HCT116 (cell line): Measurements from ENCODE around the gene TMEM123. TPM values are rescaled to one million over a fixed set of nuclear protein-coding genes. Genes with fewer than 3 reads are reported as not detected.

Experiments used
- ATAC-seq: fragments of 200-7000 bp; cut with Tn5 transposase; 2 replicates; pipeline ENCODE4 v1.9.1; 2020; ENCODE audit warnings: mild to moderate bottlenecking, moderate library complexity
- BruUV-seq: library from RNA; stranded (reverse); fragments of 400-500 nt; replicated peaks from 2 replicates; lab custom pipeline; 2021; lab: Mats Ljungman, UMichigan
- CTCF ChIA-PET: fragments of 300-600 bp; sonication (Branson Sonifier 250); formaldehyde crosslinking; loops from one replicate; lab custom pipeline; 2021; ENCODE audit warnings: antibody characterized with exemption; lab: Charles Lee
- POLR2A ChIA-PET: fragments of 300-600, 350-600 bp; sonication (Branson Sonifier 250); formaldehyde crosslinking; loops from one replicate; lab custom pipeline; 2021; ENCODE audit warnings: antibody characterized with exemption; lab: Charles Lee
- RAD21 ChIA-PET, 2 experiments: fragments of 300-600 bp; sonication (Branson Sonifier 250); formaldehyde crosslinking; loops; one replicate each; lab custom pipeline; 2023; ENCODE audit warnings: low total read pairs in 2 of 2; ENCODE audit not compliant: uncharacterized antibody in 2 of 2, unreplicated experiment in 2 of 2, low non-redundant PET in 1 of 2; lab: Charles Lee
- DNase-seq: peaks from one replicate; pipeline ENCODE4 v3.0.0-alpha.2; 2010; ENCODE audit warnings: low read depth, low spot score
- H2AFZ ChIP-seq: fragments of 200-600 bp; shearing (Covaris generic), sonication (generic); 2 replicates; pipeline ENCODE4 v1.6.1; 2017; ENCODE audit warnings: low read depth, mixed run types, mixed read lengths, antibody characterized with exemption, low read length; ENCODE audit not compliant: poor library complexity, severe bottlenecking
- H3K27ac ChIP-seq: 2 replicates; pipeline ENCODE4 v1.5.1; 2012; ENCODE audit warnings: low read depth, low read length
- H3K27me3 ChIP-seq: fragments of 200-600 bp; sonication (generic); 2 replicates; pipeline ENCODE4 v1.6.1; 2016; ENCODE audit warnings: mixed run types, low read length, mixed read lengths; ENCODE audit not compliant: insufficient read depth
- H3K36me3 ChIP-seq, 2 experiments: fragments of 200-500 bp in 1 of 2; fragments of 200-600 bp in 1 of 2; sonication (Bioruptor generic) in 1 of 2; sonication (generic) in 1 of 2; 2 replicates each; pipeline versions ENCODE4 v1.5.1 to v1.6.1; 2014 to 2016; ENCODE audit warnings: low read length in 2 of 2, inconsistent platforms in 1 of 2, mixed read lengths in 1 of 2, mixed run types in 1 of 2; ENCODE audit not compliant: insufficient read depth in 2 of 2, control insufficient read depth in 1 of 2
- H3K4me1 ChIP-seq, 2 experiments: fragments of 200-600 bp in 1 of 2; sonication (generic) in 1 of 2; 2 replicates each; pipeline versions ENCODE4 v1.5.1 to v1.6.1; 2012 to 2017; ENCODE audit warnings: low read length in 2 of 2, inconsistent platforms in 1 of 2, mild to moderate bottlenecking in 1 of 2, mixed read lengths in 1 of 2, mixed run types in 1 of 2, moderate library complexity in 1 of 2; ENCODE audit not compliant: insufficient read depth in 2 of 2, control insufficient read depth in 1 of 2
- H3K4me2 ChIP-seq: fragments of 200-600 bp; sonication (generic); 2 replicates; pipeline ENCODE4 v1.6.1; 2017; ENCODE audit warnings: mixed run types, low read length, mixed read lengths
- H3K4me3 ChIP-seq, 2 experiments: fragments of 200-600 bp in 1 of 2; sonication (generic) in 1 of 2; replicated peaks in 1 of 2; 2 replicates each; pipeline ENCODE4 v1.5.1; 2011 to 2016; ENCODE audit warnings: low read length in 2 of 2, control low read depth in 1 of 2, low read depth in 1 of 2, mild to moderate bottlenecking in 1 of 2, mixed read lengths in 1 of 2, mixed run types in 1 of 2
- H3K79me2 ChIP-seq: fragments of 200-600 bp; sonication (generic); 2 replicates; pipeline ENCODE4 v1.6.1; 2017; ENCODE audit warnings: mild to moderate bottlenecking, mixed run types, low read length, moderate library complexity, mixed read lengths; ENCODE audit not compliant: insufficient read depth
- H3K9ac ChIP-seq: fragments of 200-600 bp; sonication (generic); 2 replicates; pipeline ENCODE4 v1.6.1; 2016; ENCODE audit warnings: low read length, mixed read lengths
- H3K9me2 ChIP-seq: fragments of 200-600 bp; sonication (generic), shearing (Covaris generic); 2 replicates; pipeline ENCODE4 v1.6.1; 2017; ENCODE audit warnings: mixed run types, mild to moderate bottlenecking, moderate library complexity; ENCODE audit not compliant: insufficient read depth
- H3K9me3 ChIP-seq, 2 experiments: fragments of 200-500 bp in 1 of 2; fragments of 200-600 bp in 1 of 2; sonication (Bioruptor generic) in 1 of 2; sonication (generic) in 1 of 2; 2 replicates each; pipeline ENCODE4 v1.6.1; 2014 to 2017; ENCODE audit warnings: low read length in 2 of 2, mixed read lengths in 2 of 2, inconsistent platforms in 1 of 2, low read depth in 1 of 2, mild to moderate bottlenecking in 1 of 2, mixed run types in 1 of 2, moderate library complexity in 1 of 2; ENCODE audit not compliant: control insufficient read depth in 1 of 2, insufficient read depth in 1 of 2
- H4K20me1 ChIP-seq: fragments of 200-600 bp; sonication (generic), shearing (Covaris generic); 2 replicates; pipeline ENCODE4 v1.6.1; 2017; ENCODE audit warnings: mixed run types, mild to moderate bottlenecking, moderate library complexity; ENCODE audit not compliant: insufficient read depth
- ATF3 ChIP-seq: IDR thresholded peaks from 2 replicates; pipeline ENCODE4 v1.6.1; 2012
- CBX3 ChIP-seq: IDR thresholded peaks from 2 replicates; pipeline ENCODE4 v1.6.1; 2012; ENCODE audit warnings: low read depth
- CEBPB ChIP-seq: IDR thresholded peaks from 2 replicates; pipeline ENCODE4 v1.6.1; 2012; ENCODE audit warnings: low read depth
- EGR1 ChIP-seq: IDR thresholded peaks from 2 replicates; pipeline ENCODE4 v1.6.1; 2012; ENCODE audit warnings: low read depth
- EZH2 ChIP-seq: fragments of 200-600 bp; sonication (generic); IDR thresholded peaks from 2 replicates; pipeline ENCODE4 v1.6.1; 2017; ENCODE audit warnings: antibody characterized with exemption, mixed run types
- JUND ChIP-seq: IDR thresholded peaks from 2 replicates; pipeline ENCODE4 v1.6.1; 2012
- POLR2A ChIP-seq: IDR thresholded peaks from 2 replicates; pipeline ENCODE4 v1.7.0; 2011; ENCODE audit warnings: borderline replicate concordance; ENCODE audit not compliant: insufficient read depth, insufficient read length; ENCODE audit errors: extremely low read depth
- POLR2AphosphoS5 ChIP-seq: IDR thresholded peaks from 2 replicates; pipeline ENCODE4 v1.6.1; 2011; ENCODE audit warnings: mild to moderate bottlenecking, low read depth, low read length, moderate library complexity
- RAD21 ChIP-seq: IDR thresholded peaks from 2 replicates; pipeline ENCODE4 v1.6.1; 2012; ENCODE audit warnings: low read depth, mild to moderate bottlenecking
- SIN3A ChIP-seq: IDR thresholded peaks from 2 replicates; pipeline ENCODE4 v1.6.1; 2012; ENCODE audit warnings: low read depth
- SP1 ChIP-seq: IDR thresholded peaks from 2 replicates; pipeline ENCODE4 v1.6.1; 2012; ENCODE audit warnings: low read depth
- YY1 ChIP-seq: IDR thresholded peaks from 2 replicates; pipeline ENCODE4 v1.6.1; 2011; ENCODE audit warnings: low read length, low read depth, moderate library complexity, mild to moderate bottlenecking; ENCODE audit not compliant: insufficient replicate concordance; ENCODE audit errors: extremely low read depth
- ZBTB33 ChIP-seq: IDR thresholded peaks from 2 replicates; pipeline ENCODE4 v1.6.1; 2011; ENCODE audit warnings: mild to moderate bottlenecking, low read length, moderate library complexity; ENCODE audit not compliant: insufficient replicate concordance; ENCODE audit errors: extremely low read depth
- ZNF274 ChIP-seq: fragments of 200-500 bp; sonication (Bioruptor generic); IDR thresholded peaks from 2 replicates; pipeline ENCODE4 v1.6.1; 2014; ENCODE audit warnings: mild to moderate bottlenecking, low read depth, low read length, inconsistent platforms
- intact Hi-C: fragments of 100-400 bp; cut with micrococcal nuclease; formaldehyde crosslinking; loops from 2 replicates; pipeline ENCODE4 v1.10.0; 2022
- total RNA-seq: library from RNA; stranded (reverse); gene quantifications from one replicate; pipeline ENCODE4 v1.2.1, GENCODE V29; 2021; ENCODE audit not compliant: unreplicated experiment

TMEM123 gene
- total RNA-seq, 1 experiment from 2014 or later = 217 TPM

DNA sequence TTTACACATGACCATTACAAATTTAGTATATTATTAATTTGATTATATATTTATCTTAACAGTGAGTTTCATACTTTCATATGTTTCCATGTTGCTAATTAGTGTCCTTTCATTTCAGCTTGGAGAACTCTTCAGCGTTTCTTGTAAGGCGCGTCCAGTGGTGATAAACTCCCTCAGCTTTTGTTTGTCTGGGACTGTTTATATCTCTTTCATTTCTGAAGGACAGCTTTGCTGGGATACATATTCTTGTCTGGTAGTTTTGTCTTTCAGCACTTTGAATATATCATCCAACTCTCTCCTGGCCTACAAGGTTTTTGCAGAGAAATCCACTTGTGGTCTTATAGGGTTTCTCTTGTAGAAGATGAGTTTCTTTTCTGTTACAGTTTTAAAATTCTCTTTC lies 93.2 kb downstream of the TMEM123 start:
- Histone ChIP-seq H3K9ac (no peak overlapping the region), H2AFZ (no peak overlapping the region), H3K4me3 (no peak overlapping the region), H3K79me2 (peaks cover 56% of the 10 kb centered on the region), H3K9me3 (no peaks in the 10 kb centered on the region), H3K4me2 (no peak overlapping the region), H3K27me3 (no peaks in the 10 kb centered on the region), H3K36me3 (peaks cover 15 to 32% of the 10 kb centered on the region in 2 experiments), H3K4me1 (no peaks in the 10 kb centered on the region), H3K9me2 (no peaks in the 10 kb centered on the region), H4K20me1 (no peaks in the 10 kb centered on the region), H3K27ac (no peak overlapping the region)
- intact Hi-C loops = no loop called here
- ChIA-PET RAD21 (no interaction called here), POLR2A (no interaction called here), CTCF (interaction anchor here (1.1 kb wide), 2 partner anchors 18 to 254 kb away, joined by 3 to 4 read pairs; no protein-coding TSS in a partner anchor)
- TF ChIP-seq YY1 = no peak
- no peak for TF ChIP-seq ZBTB33
- TF ChIP-seq ATF3 = no peak
- TF ChIP-seq POLR2AphosphoS5 = no peak
- no peak for TF ChIP-seq POLR2A
- no peak for TF ChIP-seq ZNF274
- no peak for ATAC-seq
- DNase-seq = no peak
- no TSS peak for BruUV-seq

- intact Hi-C loops = no loop called here
- DNase-seq = no peak
- RAD21 ChIA-PET = no interaction called here
- Histone ChIP-seq H3K27ac (no peak overlapping the region), H4K20me1 (no peaks in the 10 kb centered on the region), H3K4me1 (no peaks in the 10 kb centered on the region), H3K4me2 (no peak overlapping the region), H3K27me3 (no peaks in the 10 kb centered on the region), H2AFZ (no peak overlapping the region), H3K9me2 (no peaks in the 10 kb centered on the region), H3K4me3 (no peak overlapping the region), H3K9me3 (no peaks in the 10 kb centered on the region), H3K36me3 (peaks cover 4 to 30% of the 10 kb centered on the region in 2 experiments; a peak in 3 of 4 replicates), H3K9ac (no peak overlapping the region), H3K79me2 (peaks cover 64% of the 10 kb centered on the region)
- BruUV-seq = no TSS peak
- POLR2A ChIA-PET = no interaction called here
- ATAC-seq = no peak
- CTCF ChIA-PET = no interaction called here
- TF ChIP-seq JUND (no peak), YY1 (no peak), SIN3A (no peak), SP1 (no peak), RAD21 (no peak), POLR2AphosphoS5 (no peak), CBX3 (no peak), CEBPB (no peak), EZH2 (no peak), ZBTB33 (no peak), EGR1 (no peak)
These were observed 95.4 kb downstream of the TMEM123 start for GRCh38 chr11:102357116-102357515.
